Measurements from ENCODE around the gene BPIFB4. TPM values are rescaled to one million over a fixed set of nuclear protein-coding genes. Genes with fewer than 3 reads are reported as not detected.

The BPIFB4 gene
- total and polyA plus RNA-seq, 2 experiments from 2014 or later: not detected

- Histone ChIP-seq H4K20me1 (ENCODE audit: insufficient read depth, poor library complexity, severe bottlenecking) (no peaks in the 10 kb centered on the region), H2AFZ (no peak overlapping the region), H3K27me3 (peaks cover 24% of the 10 kb centered on the region), H3K4me2 (no peak overlapping the region), H3K9me2 (replicated peaks; ENCODE audit: insufficient read depth) (no peaks in the 10 kb centered on the region), H3K36me3 (replicated peaks; ENCODE audit: insufficient read depth, low read depth) (no peaks in the 10 kb centered on the region), H3K79me2 (no peaks in the 10 kb centered on the region), H3K9me3 (ENCODE audit: low read depth) (no peaks in the 10 kb centered on the region), H3K4me1 (ENCODE audit: insufficient read depth) (no peaks in the 10 kb centered on the region), H3K27ac (no peak overlapping the region), H3K4me3 (no peak overlapping the region)
- 83% methylated on average over 6 of the region's 6 CpGs for WGBS (ENCODE audit: low lambda C conversion rate, missing lambda C conversion rate)
- TF ChIP-seq, protein P1, sequence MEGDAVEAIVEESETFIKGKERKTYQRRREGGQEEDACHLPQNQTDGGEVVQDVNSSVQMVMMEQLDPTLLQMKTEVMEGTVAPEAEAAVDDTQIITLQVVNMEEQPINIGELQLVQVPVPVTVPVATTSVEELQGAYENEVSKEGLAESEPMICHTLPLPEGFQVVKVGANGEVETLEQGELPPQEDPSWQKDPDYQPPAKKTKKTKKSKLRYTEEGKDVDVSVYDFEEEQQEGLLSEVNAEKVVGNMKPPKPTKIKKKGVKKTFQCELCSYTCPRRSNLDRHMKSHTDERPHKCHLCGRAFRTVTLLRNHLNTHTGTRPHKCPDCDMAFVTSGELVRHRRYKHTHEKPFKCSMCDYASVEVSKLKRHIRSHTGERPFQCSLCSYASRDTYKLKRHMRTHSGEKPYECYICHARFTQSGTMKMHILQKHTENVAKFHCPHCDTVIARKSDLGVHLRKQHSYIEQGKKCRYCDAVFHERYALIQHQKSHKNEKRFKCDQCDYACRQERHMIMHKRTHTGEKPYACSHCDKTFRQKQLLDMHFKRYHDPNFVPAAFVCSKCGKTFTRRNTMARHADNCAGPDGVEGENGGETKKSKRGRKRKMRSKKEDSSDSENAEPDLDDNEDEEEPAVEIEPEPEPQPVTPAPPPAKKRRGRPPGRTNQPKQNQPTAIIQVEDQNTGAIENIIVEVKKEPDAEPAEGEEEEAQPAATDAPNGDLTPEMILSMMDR (IDR thresholded peaks at IDR 0.05; ENCODE audit: poor library complexity): no peak
- no peak for DNase-seq (ENCODE audit: low spot score)
Observed at GRCh38 chr20:33032555-33032954, 46.9 kb upstream of the BPIFB4 start.

- H3K9me2 ChIP-seq (replicated peaks; ENCODE audit: insufficient read depth): no peaks in the 10 kb centered on the region
- H3K4me2 ChIP-seq: no peak overlapping the region
- H3K4me3 ChIP-seq: no peak overlapping the region
- no peak for DNase-seq (ENCODE audit: low spot score)
- H4K20me1 ChIP-seq (ENCODE audit: insufficient read depth, poor library complexity, severe bottlenecking): no peaks in the 10 kb centered on the region
- WGBS (ENCODE audit: low lambda C conversion rate, missing lambda C conversion rate): 70% methylated on average over 5 of the region's 5 CpGs
- no peaks in the 10 kb centered on the region for H3K9me3 ChIP-seq (ENCODE audit: low read depth)
- TF ChIP-seq, protein P1 (IDR thresholded peaks at IDR 0.05; ENCODE audit: poor library complexity): no peak
- TF ChIP-seq EZH2phosphoT487 (IDR thresholded peaks at IDR 0.05; ENCODE audit: low read depth, severe bottlenecking, unreplicated experiment): no peak
- no peak for TF ChIP-seq EZH2 (IDR thresholded peaks at IDR 0.05; ENCODE audit: borderline replicate concordance)
- no peak overlapping the region for H2AFZ ChIP-seq
- no peaks in the 10 kb centered on the region for H3K79me2 ChIP-seq
- H3K4me1 ChIP-seq (ENCODE audit: insufficient read depth): no peaks in the 10 kb centered on the region
- H3K27ac ChIP-seq: no peak overlapping the region
- H3K27me3 ChIP-seq: peaks cover 24% of the 10 kb centered on the region
- no peaks in the 10 kb centered on the region for H3K36me3 ChIP-seq (replicated peaks; ENCODE audit: insufficient read depth, low read depth)
Observed at GRCh38 chr20:33033381-33033780, 46.1 kb upstream of the BPIFB4 start.

GRCh38 chr20:33034115-33034514, 45.3 kb upstream of the BPIFB4 start:
- no peak overlapping the region for H3K27ac ChIP-seq
- no peak overlapping the region for H3K4me3 ChIP-seq
- WGBS (ENCODE audit: low lambda C conversion rate, missing lambda C conversion rate): 72% methylated on average over 5 of the region's 5 CpGs
- DNase-seq (ENCODE audit: low spot score): no peak
- H3K27me3 ChIP-seq: peaks cover 22% of the 10 kb centered on the region
- H3K4me1 ChIP-seq (ENCODE audit: insufficient read depth): no peaks in the 10 kb centered on the region
- no peaks in the 10 kb centered on the region for H3K36me3 ChIP-seq (replicated peaks; ENCODE audit: insufficient read depth, low read depth)
- no peak overlapping the region for H3K4me2 ChIP-seq
- TF ChIP-seq, protein P1 (IDR thresholded peaks at IDR 0.05; ENCODE audit: poor library complexity): no peak
- TF ChIP-seq EZH2 (IDR thresholded peaks at IDR 0.05; ENCODE audit: borderline replicate concordance): no peak
- no peak for TF ChIP-seq EZH2phosphoT487 (IDR thresholded peaks at IDR 0.05; ENCODE audit: low read depth, severe bottlenecking, unreplicated experiment)
- H3K9me3 ChIP-seq (ENCODE audit: low read depth): no peaks in the 10 kb centered on the region
- no peaks in the 10 kb centered on the region for H4K20me1 ChIP-seq (ENCODE audit: insufficient read depth, poor library complexity, severe bottlenecking)
- H3K79me2 ChIP-seq: no peaks in the 10 kb centered on the region
- H2AFZ ChIP-seq: no peak overlapping the region
- H3K9me2 ChIP-seq (replicated peaks; ENCODE audit: insufficient read depth): no peaks in the 10 kb centered on the region

- H3K27me3 ChIP-seq: peaks cover 21% of the 10 kb centered on the region
- H3K79me2 ChIP-seq: no peaks in the 10 kb centered on the region
- no peaks in the 10 kb centered on the region for H3K9me2 ChIP-seq (replicated peaks; ENCODE audit: insufficient read depth)
- no peak for TF ChIP-seq EZH2phosphoT487 (IDR thresholded peaks at IDR 0.05; ENCODE audit: low read depth, severe bottlenecking, unreplicated experiment)
- TF ChIP-seq, protein P1 (IDR thresholded peaks at IDR 0.05; ENCODE audit: poor library complexity): no peak
- H3K9me3 ChIP-seq (ENCODE audit: low read depth): no peaks in the 10 kb centered on the region
- H3K36me3 ChIP-seq (replicated peaks; ENCODE audit: insufficient read depth, low read depth): no peaks in the 10 kb centered on the region
- H3K4me2 ChIP-seq: no peak overlapping the region
- WGBS (ENCODE audit: low lambda C conversion rate, missing lambda C conversion rate): 83% methylated on average over 6 of the region's 6 CpGs
- H3K4me1 ChIP-seq (ENCODE audit: insufficient read depth): no peaks in the 10 kb centered on the region
- no peak overlapping the region for H3K4me3 ChIP-seq
- no peak overlapping the region for H2AFZ ChIP-seq
- no peak overlapping the region for H3K27ac ChIP-seq
- H4K20me1 ChIP-seq (ENCODE audit: insufficient read depth, poor library complexity, severe bottlenecking): no peaks in the 10 kb centered on the region
- DNase-seq (ENCODE audit: low spot score): no peak
Observed at GRCh38 chr20:33034901-33035492, 44.4 kb upstream of the BPIFB4 start.

Measured in hepatocyte (in vitro differentiated cells).